Measurements from ENCODE around the gene KCTD5.

DNA sequence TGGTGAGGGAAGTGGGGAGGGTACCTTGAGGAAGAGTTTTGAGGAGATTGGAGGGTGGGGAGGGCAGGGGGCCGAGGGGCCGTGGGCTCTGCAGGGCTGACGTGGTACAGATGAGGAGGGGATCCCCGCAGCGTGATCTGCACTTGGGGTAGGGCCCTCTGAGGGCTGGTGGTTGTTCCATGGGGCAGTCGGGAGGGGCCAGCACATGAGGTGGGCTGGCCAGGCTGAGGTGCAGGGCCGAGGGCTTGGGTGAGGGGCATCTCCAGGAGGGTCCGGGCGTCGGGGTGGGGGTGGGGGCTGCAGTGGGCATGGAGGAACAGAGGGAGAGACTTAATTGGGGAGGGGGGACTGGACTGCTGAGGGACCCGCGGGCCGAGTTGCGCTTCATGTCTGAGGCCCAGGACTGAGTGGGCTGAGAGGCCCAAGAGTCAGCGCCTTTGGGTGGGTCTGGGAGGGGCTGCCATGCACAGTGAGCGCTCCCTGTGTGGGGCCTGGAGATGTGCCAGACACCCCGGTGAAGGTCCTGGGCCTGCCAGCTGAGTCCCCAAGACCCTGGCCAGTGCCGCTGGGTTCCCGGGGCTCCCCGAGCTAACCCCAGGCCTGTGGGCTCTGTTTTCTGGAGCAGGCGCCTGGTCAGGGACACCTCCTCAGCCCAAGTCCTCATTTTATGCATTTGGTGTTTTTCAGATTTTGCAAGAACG is 24.4 kb downstream of the KCTD5 start:
- TF ChIP-seq, protein P1, sequence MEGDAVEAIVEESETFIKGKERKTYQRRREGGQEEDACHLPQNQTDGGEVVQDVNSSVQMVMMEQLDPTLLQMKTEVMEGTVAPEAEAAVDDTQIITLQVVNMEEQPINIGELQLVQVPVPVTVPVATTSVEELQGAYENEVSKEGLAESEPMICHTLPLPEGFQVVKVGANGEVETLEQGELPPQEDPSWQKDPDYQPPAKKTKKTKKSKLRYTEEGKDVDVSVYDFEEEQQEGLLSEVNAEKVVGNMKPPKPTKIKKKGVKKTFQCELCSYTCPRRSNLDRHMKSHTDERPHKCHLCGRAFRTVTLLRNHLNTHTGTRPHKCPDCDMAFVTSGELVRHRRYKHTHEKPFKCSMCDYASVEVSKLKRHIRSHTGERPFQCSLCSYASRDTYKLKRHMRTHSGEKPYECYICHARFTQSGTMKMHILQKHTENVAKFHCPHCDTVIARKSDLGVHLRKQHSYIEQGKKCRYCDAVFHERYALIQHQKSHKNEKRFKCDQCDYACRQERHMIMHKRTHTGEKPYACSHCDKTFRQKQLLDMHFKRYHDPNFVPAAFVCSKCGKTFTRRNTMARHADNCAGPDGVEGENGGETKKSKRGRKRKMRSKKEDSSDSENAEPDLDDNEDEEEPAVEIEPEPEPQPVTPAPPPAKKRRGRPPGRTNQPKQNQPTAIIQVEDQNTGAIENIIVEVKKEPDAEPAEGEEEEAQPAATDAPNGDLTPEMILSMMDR (IDR thresholded peaks at IDR 0.05; ENCODE audit: borderline replicate concordance, extremely low read depth, low read length, poor library complexity, severe bottlenecking) = no peak
- TF ChIP-seq EZH2 (IDR thresholded peaks at IDR 0.05; ENCODE audit: borderline replicate concordance, low read depth, low read length, severe bottlenecking) = no peak

Measured in DND-41 (cell line).